PC-9 (cell line): ENCODE data around the gene EEA1. TPM values are rescaled to one million over a fixed set of nuclear protein-coding genes. Genes with fewer than 3 reads are reported as not detected.

Experiments used
- Bru-seq: library from RNA; stranded (reverse); fragments of 400-500 nt; gene quantifications from one replicate; lab custom pipeline; 2021; lab: Mats Ljungman, UMichigan
- BruChase-seq, 2 experiments: library from RNA; stranded (reverse); fragments of 400-500 nt; gene quantifications; one replicate each; lab custom pipeline; 2021; lab: Mats Ljungman, UMichigan
- BruUV-seq: library from RNA; stranded (reverse); fragments of 400-500 nt; replicated peaks from 2 replicates; lab custom pipeline; 2021; lab: Mats Ljungman, UMichigan
- CTCF ChIA-PET: fragments of 300-600 bp; sonication (Branson Sonifier 250); formaldehyde crosslinking; loops from one replicate; lab custom pipeline; 2022; ENCODE audit warnings: antibody characterized with exemption; lab: Charles Lee
- POLR2A ChIA-PET: fragments of 300-600 bp; sonication (Branson Sonifier 250); formaldehyde crosslinking; loops from one replicate; lab custom pipeline; 2022; ENCODE audit warnings: antibody characterized with exemption; ENCODE audit not compliant: unreplicated experiment; lab: Charles Lee
- DNase-seq, 2 experiments: peaks; one replicate each; pipeline versions ENCODE4 v3.0.0 to v3.0.0-alpha.2; 2015 to 2022; ENCODE audit warnings: mixed read lengths in 1 of 2
- H2AFZ ChIP-seq: fragments of 200-600 bp; sonication (generic); 2 replicates; pipeline ENCODE4 v1.8.1; 2017; ENCODE audit warnings: antibody characterized with exemption
- H3F3A ChIP-seq: fragments of 200-600 bp; sonication (generic); 2 replicates; pipeline ENCODE4 v1.8.1; 2017; ENCODE audit warnings: antibody characterized with exemption, mild to moderate bottlenecking, low read depth; ENCODE audit not compliant: insufficient read depth
- H3K27ac ChIP-seq: fragments of 200-600 bp; sonication (generic); 2 replicates; pipeline ENCODE4 v1.6.1; 2016; ENCODE audit warnings: mixed run types
- H3K27me3 ChIP-seq: fragments of 200-600 bp; sonication (generic); 2 replicates; pipeline ENCODE4 v1.6.1; 2016; ENCODE audit warnings: low read depth, mixed run types; ENCODE audit not compliant: insufficient read depth
- H3K36me3 ChIP-seq: fragments of 200-600 bp; sonication (generic); 2 replicates; pipeline ENCODE4 v1.6.1; 2016; ENCODE audit warnings: low read depth, mixed run types
- H3K4me1 ChIP-seq: fragments of 200-600 bp; sonication (generic); replicated peaks from 2 replicates; pipeline ENCODE4 v1.6.1; 2016; ENCODE audit warnings: mixed run types; ENCODE audit not compliant: insufficient read depth
- H3K4me2 ChIP-seq: fragments of 200-600 bp; sonication (generic); 2 replicates; pipeline ENCODE4 v1.6.1; 2017; ENCODE audit warnings: mixed run types
- H3K4me3 ChIP-seq: fragments of 200-600 bp; sonication (generic); 2 replicates; pipeline ENCODE4 v1.6.1; 2016; ENCODE audit warnings: mixed run types
- H3K79me2 ChIP-seq: fragments of 200-600 bp; sonication (generic); 2 replicates; pipeline ENCODE4 v1.6.1; 2017; ENCODE audit warnings: low read depth, mixed run types
- H3K9me2 ChIP-seq: fragments of 200-600 bp; sonication (generic); 2 replicates; pipeline ENCODE4 v1.8.1; 2017; ENCODE audit warnings: mild to moderate bottlenecking; ENCODE audit not compliant: insufficient read depth
- H3K9me3 ChIP-seq: fragments of 200-600 bp; sonication (generic); 2 replicates; pipeline ENCODE4 v1.8.1; 2016; ENCODE audit warnings: low read depth; ENCODE audit not compliant: insufficient read depth
- H4K20me1 ChIP-seq: fragments of 200-600 bp; sonication (generic); 2 replicates; pipeline ENCODE4 v1.8.1; 2017; ENCODE audit not compliant: insufficient read depth
- CTCF ChIP-seq: fragments of 200-600 bp; sonication (generic); conservative IDR thresholded peaks from 2 replicates; pipeline ENCODE4 v1.6.1; 2017; ENCODE audit warnings: mixed run types, antibody characterized with exemption, mild to moderate bottlenecking, moderate library complexity
- EZH2 ChIP-seq: fragments of 200-600 bp; sonication (generic); IDR thresholded peaks from 2 replicates; pipeline ENCODE4 v1.8.0; 2017; ENCODE audit warnings: antibody characterized with exemption, low read depth
- intact Hi-C: fragments of 100-400 bp; cut with micrococcal nuclease; formaldehyde crosslinking; loops from one replicate; pipeline ENCODE4 v1.10.0; 2022; ENCODE audit not compliant: unreplicated experiment
- long read RNA-seq: library from polyadenylated mRNA; stranded (forward); transcript quantifications from one replicate; pipeline ENCODE4 v2.0.0, GENCODE V29; 2022
- total RNA-seq: library from RNA; stranded (reverse); gene quantifications from 2 replicates; pipeline ENCODE4 v1.2.3, GENCODE V29; 2021

EEA1 gene
- total RNA-seq (10.1 and 15.7 TPM in 2 replicates), Bru-seq, nascent RNA (percentile 74 among the genes with signal in this experiment), BruChase-seq, experiment 1, labeled RNA remaining after a 2-hour chase (percentile 68 among the genes with signal in this experiment), BruChase-seq, experiment 2, labeled RNA remaining after a 6-hour chase (percentile 72 among the genes with signal in this experiment)
- long read RNA-seq, full-length matches to known transcripts = 2 of 5 reads
- long read RNA-seq, partial matches to known transcripts = 1 of 5 reads
- long read RNA-seq, other reads (novel, unspliced or antisense) = 2 of 5 reads

- no peaks in the 10 kb centered on the region for H3K27me3 ChIP-seq
- no peaks in the 10 kb centered on the region for H3K9me2 ChIP-seq
- H3F3A ChIP-seq = peaks cover 28% of the 10 kb centered on the region
- H3K79me2 ChIP-seq = peaks cover 35% of the 10 kb centered on the region
- POLR2A ChIA-PET = interaction anchor here (0.6 to 0.7 kb wide), 4 partner anchors 30 to 216 kb away, joined by 3 to 6 read pairs (median 4); no protein-coding TSS in a partner anchor
- BruUV-seq = TSS peak; percentile 96
- H2AFZ ChIP-seq = peak within 1 kb of the TSS; percentile 96
- peaks cover 40% of the 10 kb centered on the region for H3K4me1 ChIP-seq
- CTCF ChIA-PET = interaction anchor here (0.5 kb wide), 1 partner anchor 62 kb away, joined by 3 read pairs; no protein-coding TSS in a partner anchor
- H3K4me3 ChIP-seq = peak within 1 kb of the TSS; percentile 59
- no peaks in the 10 kb centered on the region for H3K36me3 ChIP-seq
- TF ChIP-seq CTCF (no peak), EZH2 (no peak)
- peak; percentile 88 to 95 for DNase-seq
- H3K27ac ChIP-seq = peak within 1 kb of the TSS; percentile 91
- H3K9me3 ChIP-seq = no peaks in the 10 kb centered on the region; the same call in 1 of the 2 replicates
- intact Hi-C loops = loop anchor here (1.0 to 10.0 kb wide), 2 partner anchors 56 to 448 kb away; partner anchors contain the start of gene NUDT4
- peak within 1 kb of the TSS; percentile 92 for H3K4me2 ChIP-seq
- H4K20me1 ChIP-seq = peaks cover 5% of the 10 kb centered on the region; the same call in 1 of the 2 replicates
These were observed at the start of gene EEA1 for GRCh38 chr12:92928962-92929915. TSS of gene EEA1 (minus strand) at chr12:92929295. CDS start at chr12:92929066, 229 bp downstream.

- intact Hi-C loops = no loop called here
- Histone ChIP-seq H3K4me2 (no peak overlapping the region), H2AFZ (no peak overlapping the region), H3K36me3 (no peaks in the 10 kb centered on the region), H3F3A (no peaks in the 10 kb centered on the region), H3K27me3 (no peaks in the 10 kb centered on the region), H3K9me2 (no peaks in the 10 kb centered on the region), H3K27ac (no peak overlapping the region), H3K4me3 (no peak overlapping the region), H4K20me1 (no peaks in the 10 kb centered on the region), H3K4me1 (0 out of 2 replicates have a peak, but pooled peaks cover 2% of the 10 kb centered on the region), H3K79me2 (no peaks in the 10 kb centered on the region), H3K9me3 (peaks cover 7% of the 10 kb centered on the region; the same call in 1 of the 2 replicates)
- TF ChIP-seq CTCF = no peak
- no peak for TF ChIP-seq EZH2
- CTCF ChIA-PET = no interaction called here
- POLR2A ChIA-PET = no interaction called here
- no peak for DNase-seq
- no TSS peak for BruUV-seq
These were observed 49.5 kb upstream of the EEA1 start for GRCh38 chr12:92978607-92979006.

GRCh38 chr12:92977326-92977725 lies 48.2 kb upstream of the EEA1 start:
- H3K27ac ChIP-seq = no peak overlapping the region
- H3K36me3 ChIP-seq = no peaks in the 10 kb centered on the region
- BruUV-seq = no TSS peak
- no peaks in the 10 kb centered on the region for H3F3A ChIP-seq
- H3K79me2 ChIP-seq = no peaks in the 10 kb centered on the region
- TF ChIP-seq EZH2 = no peak
- no peak for TF ChIP-seq CTCF
- peaks cover 7% of the 10 kb centered on the region; the same call in 1 of the 2 replicates for H3K9me3 ChIP-seq
- H2AFZ ChIP-seq = 0 out of 2 replicates have a peak overlapping the region, but pooled peaks have one; percentile 39
- POLR2A ChIA-PET = no interaction called here
- H4K20me1 ChIP-seq = no peaks in the 10 kb centered on the region
- no peak for DNase-seq
- intact Hi-C loops = no loop called here
- H3K4me1 ChIP-seq = 0 out of 2 replicates have a peak, but pooled peaks cover 4% of the 10 kb centered on the region
- CTCF ChIA-PET = no interaction called here
- no peak overlapping the region for H3K4me2 ChIP-seq
- no peak overlapping the region for H3K4me3 ChIP-seq
- H3K27me3 ChIP-seq = no peaks in the 10 kb centered on the region
- no peaks in the 10 kb centered on the region for H3K9me2 ChIP-seq
